ENCODE measurements around the gene CYFIP1. TPM values are rescaled to one million over a fixed set of nuclear protein-coding genes. Genes with fewer than 3 reads are reported as not detected.

Gene CYFIP1
- total RNA-seq, 1 donor from 2014 or later: 98.3 TPM

- no peak overlapping the region for H3K4me3 Mint-ChIP-seq
- H3K36me3 Mint-ChIP-seq: peaks cover 49% of the 10 kb centered on the region
- no peak for DNase-seq (ENCODE audit: low spot score in 2 of 2, unreplicated experiment in 2 of 2)
- no peak for TF ChIP-seq CTCF (IDR thresholded peaks at IDR 0.05; ENCODE audit: unreplicated experiment)
- no peak overlapping the region for H3K27ac Mint-ChIP-seq
- no peaks in the 10 kb centered on the region for H3K27me3 Mint-ChIP-seq (ENCODE audit: low read depth)
- no peaks in the 10 kb centered on the region for H3K9me3 Mint-ChIP-seq
- no peaks in the 10 kb centered on the region for H3K4me1 Mint-ChIP-seq
These were observed 99.0 kb downstream of the CYFIP1 start for GRCh38 chr15:22880981-22881738.

- no peaks in the 10 kb centered on the region for H3K9me3 Mint-ChIP-seq
- H3K4me1 Mint-ChIP-seq: no peaks in the 10 kb centered on the region
- no peak for TF ChIP-seq CTCF (IDR thresholded peaks at IDR 0.05; ENCODE audit: unreplicated experiment)
- H3K27me3 Mint-ChIP-seq (ENCODE audit: low read depth): no peaks in the 10 kb centered on the region
- H3K36me3 Mint-ChIP-seq: peaks cover 48% of the 10 kb centered on the region
- H3K27ac Mint-ChIP-seq: no peak overlapping the region
- no peak overlapping the region for H3K4me3 Mint-ChIP-seq
- DNase-seq (ENCODE audit: low spot score in 2 of 2, unreplicated experiment in 2 of 2): no peak
These were observed 99.8 kb downstream of the CYFIP1 start for GRCh38 chr15:22880068-22880980.

GRCh38 chr15:22878103-22878502 is 102.1 kb downstream of the CYFIP1 start:
- TF ChIP-seq CTCF (IDR thresholded peaks at IDR 0.05; ENCODE audit: unreplicated experiment): no peak
- Mint-ChIP-seq H3K27ac (no peak overlapping the region), H3K4me1 (no peaks in the 10 kb centered on the region), H3K27me3 (ENCODE audit: low read depth) (no peaks in the 10 kb centered on the region), H3K4me3 (no peak overlapping the region), H3K9me3 (no peaks in the 10 kb centered on the region), H3K36me3 (peaks cover 64% of the 10 kb centered on the region)
- no peak for DNase-seq (ENCODE audit: low spot score in 2 of 2, unreplicated experiment in 2 of 2)

GRCh38 chr15:22877607-22878006 is 102.6 kb downstream of the CYFIP1 start:
- H3K27ac Mint-ChIP-seq: no peak overlapping the region
- no peaks in the 10 kb centered on the region for H3K27me3 Mint-ChIP-seq (ENCODE audit: low read depth)
- no peak for TF ChIP-seq CTCF (IDR thresholded peaks at IDR 0.05; ENCODE audit: unreplicated experiment)
- H3K4me3 Mint-ChIP-seq: no peak overlapping the region
- peaks cover 67% of the 10 kb centered on the region for H3K36me3 Mint-ChIP-seq
- H3K4me1 Mint-ChIP-seq: no peaks in the 10 kb centered on the region
- DNase-seq (ENCODE audit: low spot score in 2 of 2, unreplicated experiment in 2 of 2): no peak
- H3K9me3 Mint-ChIP-seq: no peaks in the 10 kb centered on the region

GRCh38 chr15:22877117-22877516 is 103.1 kb downstream of the CYFIP1 start:
- no peaks in the 10 kb centered on the region for H3K4me1 Mint-ChIP-seq
- peaks cover 3% of the 10 kb centered on the region for H3K9me3 Mint-ChIP-seq
- H3K4me3 Mint-ChIP-seq: no peak overlapping the region
- H3K27me3 Mint-ChIP-seq (ENCODE audit: low read depth): no peaks in the 10 kb centered on the region
- no peak for TF ChIP-seq CTCF (IDR thresholded peaks at IDR 0.05; ENCODE audit: unreplicated experiment)
- H3K36me3 Mint-ChIP-seq: peaks cover 71% of the 10 kb centered on the region
- H3K27ac Mint-ChIP-seq: no peak overlapping the region
- no peak for DNase-seq (ENCODE audit: low spot score in 2 of 2, unreplicated experiment in 2 of 2)

Data from mesothelial cell of epicardium (in vitro differentiated cells).